Lung microvascular endothelial cell (primary cell): ENCODE measurements around the gene PGAP3. TPM values are rescaled to one million over a fixed set of nuclear protein-coding genes. Genes with fewer than 3 reads are reported as not detected.
A peak's percentile ranks its signal among the peaks of the same experiment; 100 is the strongest.

Experiments
- DNase-seq, 2 donors: peaks; one replicate each; pipeline versions ENCODE4 v3.0.0 to v3.0.0-alpha.2; 2010; ENCODE audit warnings: low read depth in 2 of 2
- total RNA-seq: library from RNA; depleted of rRNA; stranded (reverse); fragments of >200 nt; gene quantifications from 2 replicates; pipeline ENCODE4 v1.2.1, GENCODE V29; 2014

Gene PGAP3
- total RNA-seq, 1 donor from 2014 or later = 3.2 TPM

GRCh38 chr17:39697961-39698360, 10.1 kb upstream of the PGAP3 start:
- no peak for DNase-seq

GRCh38 chr17:39696731-39697130, 8.9 kb upstream of the PGAP3 start:
- DNase-seq = no peak

- DNase-seq = no peak
Measured at GRCh38 chr17:39695089-39695474, 7.2 kb upstream of the PGAP3 start.

- no peak for DNase-seq
Measured at GRCh38 chr17:39694593-39694992, 6.7 kb upstream of the PGAP3 start.

- no peak for DNase-seq
Measured at GRCh38 chr17:39688945-39689344, 1.1 kb upstream of the PGAP3 start.

GRCh38 chr17:39688475-39688835, 598 bp upstream of the PGAP3 start:
- DNase-seq = peak in 1 of 2 donors; percentile 15

GRCh38 chr17:39687101-39687545, 734 bp downstream of the PGAP3 start:
- no peak for DNase-seq

GRCh38 chr17:39684369-39685192, 3.3 kb downstream of the PGAP3 start:
- no peak for DNase-seq

- DNase-seq = no peak
Measured at GRCh38 chr17:39683295-39683939, 4.4 kb downstream of the PGAP3 start.

GRCh38 chr17:39679521-39680192, 8.2 kb downstream of the PGAP3 start:
- no peak for DNase-seq

- no peak for DNase-seq
Measured at GRCh38 chr17:39678340-39679116, 9.3 kb downstream of the PGAP3 start.

GRCh38 chr17:39677542-39678339, 10.1 kb downstream of the PGAP3 start:
- DNase-seq = no peak

GRCh38 chr17:39677072-39677471, 10.8 kb downstream of the PGAP3 start:
- no peak for DNase-seq

- peak in 1 of 2 donors; percentile 24 for DNase-seq
Measured at GRCh38 chr17:39676198-39676819, 11.5 kb downstream of the PGAP3 start.

- no peak for DNase-seq
Measured at GRCh38 chr17:39675390-39676082, 12.3 kb downstream of the PGAP3 start.

- DNase-seq = no peak
Measured at GRCh38 chr17:39674702-39675389, 13.0 kb downstream of the PGAP3 start.

- no peak for DNase-seq
Measured at GRCh38 chr17:39674179-39674578, 13.7 kb downstream of the PGAP3 start.

GRCh38 chr17:39673335-39674081, 14.3 kb downstream of the PGAP3 start:
- DNase-seq = no peak
